Measurements from ENCODE around the gene USP3.

- TF ChIP-seq, protein P1, sequence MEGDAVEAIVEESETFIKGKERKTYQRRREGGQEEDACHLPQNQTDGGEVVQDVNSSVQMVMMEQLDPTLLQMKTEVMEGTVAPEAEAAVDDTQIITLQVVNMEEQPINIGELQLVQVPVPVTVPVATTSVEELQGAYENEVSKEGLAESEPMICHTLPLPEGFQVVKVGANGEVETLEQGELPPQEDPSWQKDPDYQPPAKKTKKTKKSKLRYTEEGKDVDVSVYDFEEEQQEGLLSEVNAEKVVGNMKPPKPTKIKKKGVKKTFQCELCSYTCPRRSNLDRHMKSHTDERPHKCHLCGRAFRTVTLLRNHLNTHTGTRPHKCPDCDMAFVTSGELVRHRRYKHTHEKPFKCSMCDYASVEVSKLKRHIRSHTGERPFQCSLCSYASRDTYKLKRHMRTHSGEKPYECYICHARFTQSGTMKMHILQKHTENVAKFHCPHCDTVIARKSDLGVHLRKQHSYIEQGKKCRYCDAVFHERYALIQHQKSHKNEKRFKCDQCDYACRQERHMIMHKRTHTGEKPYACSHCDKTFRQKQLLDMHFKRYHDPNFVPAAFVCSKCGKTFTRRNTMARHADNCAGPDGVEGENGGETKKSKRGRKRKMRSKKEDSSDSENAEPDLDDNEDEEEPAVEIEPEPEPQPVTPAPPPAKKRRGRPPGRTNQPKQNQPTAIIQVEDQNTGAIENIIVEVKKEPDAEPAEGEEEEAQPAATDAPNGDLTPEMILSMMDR (IDR thresholded peaks at IDR 0.05), result no peak
- TF ChIP-seq POLR2A (IDR thresholded peaks at IDR 0.05) (no peak), POLR2AphosphoS5 (IDR thresholded peaks at IDR 0.05) (no peak)
Observed at GRCh38 chr15:63575312-63575711, 70.9 kb downstream of the USP3 start.
